Adrenal gland (tissue), 12 donors: ENCODE results near the gene SLC4A7. TPM values are rescaled to one million over a fixed set of nuclear protein-coding genes. Genes with fewer than 3 reads are reported as not detected.

Source experiments
- DNase-seq, 7 donors: peaks; one replicate each; pipeline ENCODE4 v3.0.0-alpha.2; 2019 to 2020
- H3K27ac ChIP-seq, 5 donors: fragments of 200-600 bp; sonication (generic) in 4 of 5; 1 replicate in 3 of 5; 2 replicates in 2 of 5; pipeline versions ENCODE4 v1.5.1 to v1.8.0; 2016 to 2020; ENCODE audit warnings: mild to moderate bottlenecking in 1 of 5
- H3K27me3 ChIP-seq: fragments of 200-600 bp; 2 replicates; pipeline ENCODE4 v1.8.0; 2021
- H3K36me3 ChIP-seq, 2 donors: fragments of 200-600 bp; replicated peaks in 1 of 2; 1 replicate in 1 of 2; 2 replicates in 1 of 2; pipeline versions ENCODE4 v1.5.1 to v1.8.0; 2018 to 2022
- H3K4me1 ChIP-seq, 2 donors: fragments of 200-600 bp; replicated peaks in 1 of 2; 1 replicate in 1 of 2; 2 replicates in 1 of 2; pipeline versions ENCODE4 v1.5.1 to v1.8.0; 2018 to 2021
- H3K4me3 ChIP-seq, 4 donors: fragments of 200-600 bp; sonication (generic) in 3 of 4; one replicate each; pipeline ENCODE4 v1.5.1; 2016 to 2018
- H3K9me3 ChIP-seq, 3 donors: fragments of 200-600 bp; sonication (generic) in 1 of 3; replicated peaks in 1 of 3; 1 replicate in 2 of 3; 2 replicates in 1 of 3; pipeline versions ENCODE4 v1.5.1 to v1.8.0; 2016 to 2021
- CTCF ChIP-seq, 6 experiments: fragments of 450-650 bp in 4 of 6; fragments of 200-600 bp in 2 of 6; sonication (generic) in 1 of 6; IDR thresholded peaks; 1 replicate in 5 of 6; 2 replicates in 1 of 6; pipeline versions ENCODE4 v1.5.1 to v1.8.0; 2016 to 2021; ENCODE audit warnings: antibody characterized with exemption in 6 of 6, mild to moderate bottlenecking in 2 of 6, moderate library complexity in 1 of 6
- POLR2A ChIP-seq, 2 donors: fragments of 450-650 bp; IDR thresholded peaks; one replicate each; pipeline ENCODE4 v1.6.1; 2017; ENCODE audit warnings: antibody characterized with exemption in 2 of 2, mild to moderate bottlenecking in 2 of 2, moderate library complexity in 1 of 2
- WGBS, 4 donors: extraction: QIAGEN DNeasy Blood & Tissue Kit in 2 of 4; methylation state at CpG; one replicate each; pipeline versions ENCODE4 v1.1.5 to v1.1.7; 2013 to 2017; 5-methylcytosine and 5-hydroxymethylcytosine counted together
- intact Hi-C, 2 donors: fragments of 100-400 bp; cut with DNase I; formaldehyde crosslinking; loops; one replicate each; pipeline versions ENCODE4 v1.14.1 to v1.15.0; 2022 to 2023
- polyA plus RNA-seq, 3 donors: library from polyadenylated mRNA; stranded (reverse); fragments of 200-250 nt in 2 of 3; fragments of 350-450 nt in 1 of 3; fragmentation: Illumina TruSeq in 1 of 3; extraction: RNeasy Lipid Tissue Mini Kit (QIAGEN cat#74804) in 1 of 3; gene quantifications; one replicate each; pipeline ENCODE4 v1.2.3, GENCODE V29; 2013 to 2014
- total RNA-seq, 9 donors: library from RNA; depleted of rRNA in 4 of 9; stranded (reverse); fragments of >200 nt in 4 of 9; fragments of 120-200 nt in 1 of 9; fragmentation: NEBNext Ultra II Directional in 1 of 9; extraction: Animal tissue kit (Norgen Biotek cat#: 25700) in 1 of 9; gene quantifications; one replicate each; pipeline versions ENCODE4 v1.1.0 to v1.2.4, GENCODE V29; 2013 to 2023
- donor health status: healthy with polysubstance abuse.
- donor health status: Bipolar disorder and iron deficiency.
- donor health status: DM: yes; HTN: yes; CAD: no.
- donor health status: DM: no; HTN: no; CAD: no.
- donor health status: DM: no; HTN: no; CAD: no.
- donor health status: DM: yes; HTN: yes; CAD: no.

SLC4A7 gene
- total and polyA plus RNA-seq, 12 donors = 2.7 to 34.5 (median 11.6) TPM

GRCh38 chr3:27500986-27501385 lies 16.8 kb upstream of the SLC4A7 start:
- Histone ChIP-seq H3K27me3 (no peaks in the 10 kb centered on the region), H3K4me3 (no peak overlapping the region), H3K9me3 (no peaks in the 10 kb centered on the region), H3K4me1 (no peaks in the 10 kb centered on the region), H3K27ac (no peak overlapping the region), H3K36me3 (no peaks in the 10 kb centered on the region)
- intact Hi-C loops = no loop called here
- no peak for DNase-seq
- TF ChIP-seq POLR2A (IDR thresholded peaks at IDR 0.05) = no peak

DNA sequence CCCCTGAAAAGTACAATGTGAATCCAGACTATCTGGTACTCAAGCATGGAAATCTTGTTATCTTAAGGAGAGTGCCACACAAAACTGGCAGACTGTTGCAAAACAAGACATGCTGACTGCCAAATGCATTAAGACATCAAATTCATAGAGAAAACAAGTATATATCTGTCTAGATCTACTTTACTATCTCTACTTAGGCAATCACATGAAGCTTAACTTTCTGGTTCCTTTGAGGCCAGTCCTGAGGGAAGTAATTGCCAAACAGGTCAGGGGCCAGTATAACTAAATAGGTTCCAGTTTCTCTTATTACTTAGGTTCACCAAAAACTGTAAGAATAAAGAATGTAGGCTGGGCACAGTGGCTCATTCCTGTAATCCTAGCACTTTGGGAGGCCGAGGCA lies 15.9 kb upstream of the SLC4A7 start:
- Histone ChIP-seq H3K36me3 (no peaks in the 10 kb centered on the region), H3K27me3 (no peaks in the 10 kb centered on the region), H3K9me3 (no peaks in the 10 kb centered on the region), H3K4me1 (no peaks in the 10 kb centered on the region), H3K27ac (no peak overlapping the region), H3K4me3 (no peak overlapping the region)
- TF ChIP-seq CTCF (IDR thresholded peaks at IDR 0.05) = no peak
- TF ChIP-seq POLR2A (IDR thresholded peaks at IDR 0.05) = no peak
- DNase-seq = no peak
- WGBS, 4 donors = 94 to 100% (median 96%) methylated on average over 1 of the region's 1 CpG
- intact Hi-C loops = no loop called here

- TF ChIP-seq CTCF (IDR thresholded peaks at IDR 0.05) = no peak
- no peaks in the 10 kb centered on the region for H3K27me3 ChIP-seq
- DNase-seq = no peak
- H3K27ac ChIP-seq = no peak overlapping the region
- H3K36me3 ChIP-seq = no peaks in the 10 kb centered on the region
- H3K4me1 ChIP-seq = no peaks in the 10 kb centered on the region
- no peak overlapping the region for H3K4me3 ChIP-seq
- H3K9me3 ChIP-seq = no peaks in the 10 kb centered on the region
- intact Hi-C loops = no loop called here
Measured at GRCh38 chr3:27494784-27495183, 10.6 kb upstream of the SLC4A7 start.

DNA sequence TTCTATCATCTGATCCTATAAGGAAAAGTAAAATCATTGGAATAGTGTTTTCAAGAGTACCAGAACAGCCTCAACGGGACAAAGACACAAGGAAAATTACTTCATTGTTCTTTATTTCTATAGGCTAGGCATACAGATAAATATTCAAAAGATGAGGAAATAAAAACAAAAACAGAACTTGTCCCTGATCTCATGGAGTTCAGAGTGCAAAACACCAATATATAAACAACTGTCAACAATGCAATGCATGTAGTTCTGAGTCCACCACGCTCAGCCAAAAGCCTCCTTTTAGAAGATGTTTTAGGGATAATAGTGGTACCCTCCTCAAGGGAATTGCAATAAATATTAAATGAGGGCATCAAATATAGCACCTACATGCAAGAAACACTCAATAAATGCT lies 4.6 kb upstream of the SLC4A7 start:
- no peak for DNase-seq
- no peak overlapping the region for H3K27ac ChIP-seq
- no peak overlapping the region for H3K4me3 ChIP-seq
- no peaks in the 10 kb centered on the region for H3K9me3 ChIP-seq
- no peak for TF ChIP-seq POLR2A (IDR thresholded peaks at IDR 0.05)
- TF ChIP-seq CTCF (IDR thresholded peaks at IDR 0.05) = no peak
- 90 to 97% (median 94%) methylated on average over 2 of the region's 2 CpGs for WGBS, 4 donors
- no peaks in the 10 kb centered on the region for H3K27me3 ChIP-seq
- intact Hi-C loops = loop anchor here (10.0 kb wide), 1 partner anchor 166 kb away; no protein-coding TSS in a partner anchor
- no peaks in the 10 kb centered on the region for H3K36me3 ChIP-seq
- no peaks in the 10 kb centered on the region for H3K4me1 ChIP-seq

GRCh38 chr3:27487383-27487782 lies 3.2 kb upstream of the SLC4A7 start:
- DNase-seq = no peak
- no peaks in the 10 kb centered on the region for H3K36me3 ChIP-seq
- peaks cover 0 to 6% of the 10 kb centered on the region in 2 donors for H3K4me1 ChIP-seq
- no peak for TF ChIP-seq POLR2A (IDR thresholded peaks at IDR 0.05)
- no peak for TF ChIP-seq CTCF (IDR thresholded peaks at IDR 0.05)
- no peak overlapping the region for H3K4me3 ChIP-seq
- intact Hi-C loops = loop anchor here (10.0 kb wide), 1 partner anchor 167 kb away; no protein-coding TSS in a partner anchor
- H3K27ac ChIP-seq = no peak overlapping the region
- H3K27me3 ChIP-seq = no peaks in the 10 kb centered on the region
- H3K9me3 ChIP-seq = no peaks in the 10 kb centered on the region
- WGBS, 4 donors = 64 to 83% (median 68%) methylated on average over 1 of the region's 1 CpG
